B cell (primary cell): ENCODE measurements around the gene AGT. TPM values are rescaled to one million over a fixed set of nuclear protein-coding genes. Genes with fewer than 3 reads are reported as not detected.
"Not testable (repeated sequence)": the region's sequence is repeated elsewhere in the genome, so short reads cannot be mapped to it uniquely, and the experiment has no call there.

Experiments
- ATAC-seq: fragments of 200-7000 bp; cut with Tn5 transposase; one replicate; pipeline ENCODE4 v1.10.0; 2021; ENCODE audit warnings: low read depth, mild to moderate bottlenecking, moderate number of reproducible peaks, moderate library complexity
- CTCF ChIA-PET: fragments of 350-600 bp; sonication (Branson Sonifier 250); formaldehyde crosslinking; loops from one replicate; lab custom pipeline; 2021; ENCODE audit warnings: antibody characterized with exemption, inconsistent platforms; lab: Charles Lee
- POLR2A ChIA-PET: fragments of 350-600 bp; sonication (Branson Sonifier 250); formaldehyde crosslinking; loops from one replicate; lab custom pipeline; 2021; ENCODE audit warnings: antibody characterized with exemption; lab: Charles Lee
- DNase-seq: peaks from one replicate; pipeline ENCODE4 v3.0.0; 2013
- H2AFZ ChIP-seq: 2 replicates; pipeline ENCODE4 v1.6.1; 2012; ENCODE audit warnings: mild to moderate bottlenecking, low read depth, low read length; ENCODE audit not compliant: insufficient read depth, poor library complexity, severe bottlenecking
- H3K27ac ChIP-seq, 2 donors: 1 replicate in 1 of 2; 2 replicates in 1 of 2; pipeline ENCODE4 v1.5.1; 2012 to 2013; ENCODE audit warnings: low read length in 2 of 2, mild to moderate bottlenecking in 2 of 2, moderate library complexity in 1 of 2
- H3K27me3 ChIP-seq, 4 experiments: fragments of 200-600 bp in 1 of 4; sonication (generic) in 1 of 4; replicated peaks in 1 of 4; 1 replicate in 2 of 4; 2 replicates in 2 of 4; pipeline versions ENCODE4 v1.6.1 to v1.7.0; 2013 to 2016; ENCODE audit warnings: low read length in 3 of 4, mild to moderate bottlenecking in 2 of 4, mixed read lengths in 1 of 4, moderate library complexity in 1 of 4; ENCODE audit not compliant: insufficient read depth in 4 of 4, control insufficient read depth in 3 of 4; ENCODE audit errors: control extremely low read depth in 1 of 4
- H3K36me3 ChIP-seq, 2 experiments: replicated peaks in 1 of 2; 1 replicate in 1 of 2; 2 replicates in 1 of 2; pipeline versions ENCODE4 v1.6.1 to v1.7.1; 2013; ENCODE audit warnings: low read length in 1 of 2; ENCODE audit not compliant: insufficient read depth in 2 of 2, control insufficient read depth in 1 of 2; ENCODE audit errors: control extremely low read depth in 1 of 2, extremely low read depth in 1 of 2
- H3K4me1 ChIP-seq, 2 donors: fragments of 200-600 bp in 1 of 2; sonication (generic) in 1 of 2; 1 replicate in 1 of 2; 2 replicates in 1 of 2; pipeline versions ENCODE4 v1.5.1 to v1.6.1; 2013 to 2017; ENCODE audit warnings: low read length in 2 of 2; ENCODE audit not compliant: control insufficient read depth in 2 of 2, insufficient read depth in 2 of 2
- H3K4me2 ChIP-seq: replicated peaks from 2 replicates; pipeline ENCODE3; 2012; ENCODE audit warnings: mild to moderate bottlenecking, low read depth, low read length; ENCODE audit not compliant: poor library complexity, severe bottlenecking
- H3K4me3 ChIP-seq, 5 experiments: fragments of 200-600 bp in 1 of 5; sonication (generic) in 1 of 5; 1 replicate in 3 of 5; 2 replicates in 2 of 5; pipeline versions ENCODE4 v1.5.1 to v1.7.0; 2011 to 2016; ENCODE audit warnings: low read length in 4 of 5, mild to moderate bottlenecking in 4 of 5, low read depth in 2 of 5, control low read depth in 1 of 5, moderate library complexity in 1 of 5; ENCODE audit not compliant: insufficient read depth in 1 of 5; ENCODE audit errors: control extremely low read depth in 1 of 5, extremely low read depth in 1 of 5
- H3K79me2 ChIP-seq: fragments of 200-600 bp; sonication (generic); one replicate; pipeline ENCODE4 v1.6.0; 2016; ENCODE audit warnings: low read length; ENCODE audit not compliant: control insufficient read depth, insufficient read depth
- H3K9ac ChIP-seq: fragments of 200-600 bp; sonication (generic); 2 replicates; pipeline ENCODE4 v1.6.1; 2017; ENCODE audit warnings: mild to moderate bottlenecking, low read length, moderate library complexity
- H3K9me3 ChIP-seq, 3 donors: one replicate each; pipeline versions ENCODE4 v1.6.1 to v1.7.1; 2013; ENCODE audit warnings: low read length in 2 of 3; ENCODE audit not compliant: control insufficient read depth in 2 of 3, insufficient read depth in 1 of 3; ENCODE audit errors: control extremely low read depth in 1 of 3
- H4K20me1 ChIP-seq: 2 replicates; pipeline ENCODE4 v1.6.0; 2012; ENCODE audit warnings: mild to moderate bottlenecking, low read length; ENCODE audit not compliant: insufficient read depth, control insufficient read depth, poor library complexity, severe bottlenecking
- H3K27ac Mint-ChIP-seq: one replicate; pipeline ENCODE4 v1.8.0; 2021; ENCODE audit warnings: mixed read lengths
- H3K27me3 Mint-ChIP-seq: one replicate; pipeline ENCODE4 v1.8.0; 2021; ENCODE audit warnings: mixed read lengths
- H3K4me1 Mint-ChIP-seq: one replicate; pipeline ENCODE4 v1.8.0; 2021; ENCODE audit warnings: mixed read lengths
- H3K4me3 Mint-ChIP-seq: one replicate; pipeline ENCODE4 v1.8.0; 2021; ENCODE audit warnings: mixed read lengths
- H3K9me3 Mint-ChIP-seq: one replicate; pipeline ENCODE4 v1.8.0; 2022; ENCODE audit warnings: mixed read lengths; ENCODE audit not compliant: insufficient read depth
- EZH2 ChIP-seq: IDR thresholded peaks from 2 replicates; pipeline ENCODE4 v1.6.1; 2012; ENCODE audit warnings: borderline replicate concordance, low read depth, mild to moderate bottlenecking, moderate library complexity, low read length; ENCODE audit not compliant: insufficient read depth, poor library complexity, severe bottlenecking
- WGBS: methylation state at CpG from one replicate; pipeline ENCODE4 v1.1.5; 2013; ENCODE audit warnings: missing lambda C conversion rate; ENCODE audit not compliant: insufficient coverage; 5-methylcytosine and 5-hydroxymethylcytosine counted together
- intact Hi-C: fragments of 100-400 bp; cut with micrococcal nuclease; formaldehyde crosslinking; loops from one replicate; pipeline ENCODE4 v1.10.0; 2022
- polyA plus RNA-seq: library from polyadenylated mRNA; depleted of rRNA; stranded (reverse); fragments of >200 nt; gene quantifications from 2 replicates; pipeline ENCODE4 v1.2.3, GENCODE V29; 2012
- total RNA-seq, 2 donors: library from RNA; stranded (reverse); fragments of 120-200 nt in 1 of 2; gene quantifications; 1 replicate in 1 of 2; 2 replicates in 1 of 2; pipeline versions ENCODE4 v1.2.3 to v1.2.4, GENCODE V29; 2013 to 2022
- TF ChIP-seq, protein P1 (sequence below): fragments of 200-600 bp; IDR thresholded peaks from one replicate; pipeline ENCODE4 v1.8.0; 2022; ENCODE audit warnings: antibody characterized with exemption, mild to moderate bottlenecking

AGT gene
- total and polyA plus RNA-seq, 2 donors (not counting 1 experiment from before 2014, with no cell fraction given) = not detected

DNA sequence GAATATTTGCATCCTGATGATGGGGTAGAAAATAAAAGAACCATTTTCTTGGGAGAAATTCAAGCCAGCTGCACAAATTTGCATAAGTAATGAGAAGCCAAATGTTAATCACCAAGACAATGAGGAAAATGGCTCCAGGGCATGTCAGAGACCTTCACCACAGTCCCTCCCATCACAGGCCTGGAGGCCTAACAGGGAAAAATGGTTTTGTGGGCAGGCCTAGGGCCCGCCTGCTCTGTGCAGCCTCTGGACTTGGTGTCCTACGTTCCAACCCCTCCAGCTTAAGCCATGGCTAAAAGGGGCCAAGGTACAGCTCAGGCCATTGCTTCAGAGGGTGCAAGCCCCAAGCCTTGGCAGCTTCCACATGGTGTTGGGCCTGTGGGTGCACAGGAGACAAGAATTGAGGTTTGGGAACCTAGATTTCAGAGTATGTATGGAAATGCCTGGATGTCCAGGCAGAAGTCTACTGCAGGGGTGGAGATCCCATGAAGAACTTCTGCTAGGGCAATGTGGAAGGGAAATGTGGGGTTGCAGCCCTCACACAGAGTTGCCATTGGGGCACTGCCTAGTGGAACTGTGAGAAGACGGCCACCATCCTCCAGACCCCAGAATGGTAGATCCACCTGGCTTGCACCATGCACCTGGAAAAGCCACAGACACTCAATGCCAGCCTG is 8.1 kb upstream of the AGT start:
- H2AFZ ChIP-seq, ATAC-seq, H3K9me3 Mint-ChIP-seq, POLR2A ChIA-PET, H3K27me3 ChIP-seq, H3K27me3 Mint-ChIP-seq, H4K20me1 ChIP-seq, intact Hi-C loops, DNase-seq, H3K9ac ChIP-seq, H3K4me3 Mint-ChIP-seq, H3K4me2 ChIP-seq, H3K27ac Mint-ChIP-seq, H3K79me2 ChIP-seq, CTCF ChIA-PET, H3K4me1 ChIP-seq, H3K4me1 Mint-ChIP-seq, H3K36me3 ChIP-seq, H3K4me3 ChIP-seq, H3K27ac ChIP-seq: not testable (repeated sequence)
- peaks cover 0 to 16% (median 6%) of the 10 kb centered on the region in 3 donors for H3K9me3 ChIP-seq
- WGBS = 86% methylated on average over 2 of the region's 3 CpGs

GRCh38 chr1:230717251-230717650 is 3.3 kb upstream of the AGT start:
- Histone ChIP-seq H3K27me3 (no peaks in the 10 kb centered on the region), H2AFZ (no peak overlapping the region), H3K79me2 (no peaks in the 10 kb centered on the region), H3K9me3 (peaks cover 0 to 9% (median 6%) of the 10 kb centered on the region in 3 donors), H3K4me1 (no peaks in the 10 kb centered on the region), H4K20me1 (no peaks in the 10 kb centered on the region), H3K4me3 (no peak overlapping the region), H3K36me3 (no peaks in the 10 kb centered on the region), H3K9ac (no peak overlapping the region), H3K27ac (no peak overlapping the region), H3K4me2 (no peak overlapping the region)
- H3K27ac Mint-ChIP-seq = no peak overlapping the region
- no peak overlapping the region for H3K4me3 Mint-ChIP-seq
- TF ChIP-seq, protein P1, sequence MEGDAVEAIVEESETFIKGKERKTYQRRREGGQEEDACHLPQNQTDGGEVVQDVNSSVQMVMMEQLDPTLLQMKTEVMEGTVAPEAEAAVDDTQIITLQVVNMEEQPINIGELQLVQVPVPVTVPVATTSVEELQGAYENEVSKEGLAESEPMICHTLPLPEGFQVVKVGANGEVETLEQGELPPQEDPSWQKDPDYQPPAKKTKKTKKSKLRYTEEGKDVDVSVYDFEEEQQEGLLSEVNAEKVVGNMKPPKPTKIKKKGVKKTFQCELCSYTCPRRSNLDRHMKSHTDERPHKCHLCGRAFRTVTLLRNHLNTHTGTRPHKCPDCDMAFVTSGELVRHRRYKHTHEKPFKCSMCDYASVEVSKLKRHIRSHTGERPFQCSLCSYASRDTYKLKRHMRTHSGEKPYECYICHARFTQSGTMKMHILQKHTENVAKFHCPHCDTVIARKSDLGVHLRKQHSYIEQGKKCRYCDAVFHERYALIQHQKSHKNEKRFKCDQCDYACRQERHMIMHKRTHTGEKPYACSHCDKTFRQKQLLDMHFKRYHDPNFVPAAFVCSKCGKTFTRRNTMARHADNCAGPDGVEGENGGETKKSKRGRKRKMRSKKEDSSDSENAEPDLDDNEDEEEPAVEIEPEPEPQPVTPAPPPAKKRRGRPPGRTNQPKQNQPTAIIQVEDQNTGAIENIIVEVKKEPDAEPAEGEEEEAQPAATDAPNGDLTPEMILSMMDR = no peak
- no peak for TF ChIP-seq EZH2
- H3K27me3 Mint-ChIP-seq = peaks cover 6% of the 10 kb centered on the region
- DNase-seq = no peak
- no peaks in the 10 kb centered on the region for H3K4me1 Mint-ChIP-seq
- H3K9me3 Mint-ChIP-seq = peaks cover 9% of the 10 kb centered on the region
- ChIA-PET CTCF (no interaction called here), POLR2A (no interaction called here)
- intact Hi-C loops = no loop called here
- WGBS = no CpG with 5 or more reads among the region's 1 CpG
- no peak for ATAC-seq

- H3K9me3 Mint-ChIP-seq, H3K4me1 Mint-ChIP-seq, intact Hi-C loops, DNase-seq, H3K4me2 ChIP-seq, H3K27ac ChIP-seq, ATAC-seq, H3K27me3 ChIP-seq, H4K20me1 ChIP-seq, H3K79me2 ChIP-seq, H3K4me3 ChIP-seq, H3K27ac Mint-ChIP-seq, H3K9ac ChIP-seq, H3K4me1 ChIP-seq, H3K27me3 Mint-ChIP-seq, CTCF ChIA-PET, H3K36me3 ChIP-seq, H3K4me3 Mint-ChIP-seq, H3K9me3 ChIP-seq, H2AFZ ChIP-seq, POLR2A ChIA-PET: not testable (repeated sequence)
- WGBS = 82% methylated on average over 3 of the region's 3 CpGs
Measured at GRCh38 chr1:230716453-230716852, 2.5 kb upstream of the AGT start.
